Suprapubic skin (tissue), 4 donors: ENCODE results near the gene TRAPPC3.

Experiments
- CTCF ChIP-seq, 2 donors: fragments of 200-600 bp in 1 of 2; fragments of 450-650 bp in 1 of 2; sonication (generic) in 1 of 2; IDR thresholded peaks; one replicate each; pipeline ENCODE4 v1.5.1; 2016 to 2019; ENCODE audit warnings: antibody characterized with exemption in 2 of 2, mild to moderate bottlenecking in 1 of 2, moderate library complexity in 1 of 2
- EP300 ChIP-seq: sonication (generic); formaldehyde crosslinking; IDR thresholded peaks from one replicate; pipeline ENCODE4 v1.6.1; 2017; ENCODE audit warnings: antibody characterized with exemption
- POLR2A ChIP-seq, 2 donors: fragments of 450-650 bp; IDR thresholded peaks; one replicate each; pipeline ENCODE4 v1.6.1; 2017; ENCODE audit warnings: antibody characterized with exemption in 2 of 2, mild to moderate bottlenecking in 2 of 2, moderate library complexity in 2 of 2
- POLR2AphosphoS5 ChIP-seq, 3 donors: sonication (generic); formaldehyde crosslinking; IDR thresholded peaks; one replicate each; pipeline ENCODE4 v1.6.1; 2017; ENCODE audit warnings: antibody characterized with exemption in 3 of 3

DNA sequence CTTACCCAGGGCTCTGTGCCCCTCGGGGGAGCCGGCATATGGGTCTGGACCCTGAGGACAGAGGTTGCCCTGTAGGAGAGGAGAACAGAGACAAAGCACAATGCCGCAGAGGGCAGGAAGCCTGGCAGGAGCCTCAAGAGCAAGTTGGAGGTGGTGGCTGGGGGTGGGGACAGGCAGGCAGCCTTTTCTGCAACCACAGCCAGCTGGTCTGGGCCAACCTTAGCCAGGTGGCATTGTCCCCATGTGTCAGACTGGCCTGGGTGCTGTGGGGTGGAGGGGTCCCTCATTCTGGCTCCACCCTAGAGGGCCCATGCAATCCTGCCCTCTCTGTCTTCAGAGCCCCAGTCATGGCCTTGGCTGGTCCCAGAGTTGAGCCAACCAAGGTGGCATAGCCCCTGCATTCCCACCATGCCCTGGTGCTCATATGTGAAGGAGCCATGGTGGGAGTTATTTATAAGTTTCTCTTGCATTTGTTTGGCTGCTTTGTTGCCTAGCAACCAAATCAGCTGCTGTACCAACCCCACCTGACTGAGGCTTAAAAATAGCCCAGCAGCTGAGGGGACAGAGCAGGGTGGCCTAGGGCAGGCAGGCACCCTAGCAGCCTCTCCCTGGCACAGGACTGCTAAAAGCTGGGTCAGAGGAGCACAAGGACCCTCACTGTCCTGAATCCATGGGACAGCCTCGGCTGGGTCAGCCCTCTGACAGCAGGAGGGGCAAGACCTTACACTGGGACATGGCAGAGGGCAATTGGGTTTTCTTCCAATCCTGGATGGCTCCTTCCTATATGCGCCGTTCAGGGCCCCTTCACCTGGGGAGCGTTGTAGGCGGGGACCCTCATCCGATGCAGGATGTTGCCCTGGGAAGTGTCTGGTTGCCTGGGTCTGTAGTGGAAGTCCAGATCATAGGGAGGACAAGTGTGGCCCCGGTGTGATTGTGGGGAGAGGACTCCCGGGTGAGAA is 26.1 kb upstream of the TRAPPC3 start:
- TF ChIP-seq POLR2A (IDR thresholded peaks at IDR 0.05) (no peak), CTCF (IDR thresholded peaks at IDR 0.05) (no peak), EP300 (no peak), POLR2AphosphoS5 (IDR thresholded peaks at IDR 0.05) (no peak)
